Stimulated activated CD8-positive, alpha-beta memory T cell treated with anti-CD3 and anti-CD28 coated beads, Interleukin-12 subunit alpha, Interleukin-12 subunit beta, amount 100 ng/mL, for 24 hours (primary cell): ENCODE results near the gene ARHGEF28.

ENCODE experiments used
- DNase-seq: peaks from one replicate; pipeline ENCODE4 v3.0.0-alpha.2; 2020; ENCODE audit errors: extremely low read depth

The ARHGEF28 gene

DNA sequence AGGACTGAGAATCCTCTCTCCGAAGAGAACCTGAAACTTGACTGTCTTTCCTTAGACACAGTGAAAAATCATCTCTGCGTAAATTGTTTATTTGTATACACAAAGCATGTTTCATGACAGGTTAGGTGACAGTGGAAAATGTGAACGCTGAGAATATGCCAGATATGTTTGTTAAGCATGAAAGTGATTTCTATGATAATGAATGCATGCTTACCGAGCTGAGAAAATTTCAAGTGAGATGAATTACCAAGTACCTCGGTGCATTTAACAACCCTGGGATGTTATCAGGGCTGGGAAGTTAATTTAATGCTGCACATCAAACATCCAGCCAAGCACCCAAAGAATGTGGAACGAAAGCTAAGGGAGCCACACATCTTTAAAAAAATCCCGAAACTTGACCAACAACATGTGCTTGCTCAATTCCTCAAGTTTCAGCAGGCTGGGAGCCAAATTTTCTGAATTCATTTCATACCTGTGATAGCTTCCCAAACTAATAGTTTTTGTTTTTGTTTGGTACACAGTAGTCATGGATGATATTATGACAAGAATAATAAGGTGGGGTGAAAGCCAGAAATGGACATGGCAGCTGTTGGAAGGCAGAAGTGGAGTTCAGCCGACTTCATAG lies 336.9 kb downstream of the ARHGEF28 start:
- DNase-seq = no peak

DNA sequence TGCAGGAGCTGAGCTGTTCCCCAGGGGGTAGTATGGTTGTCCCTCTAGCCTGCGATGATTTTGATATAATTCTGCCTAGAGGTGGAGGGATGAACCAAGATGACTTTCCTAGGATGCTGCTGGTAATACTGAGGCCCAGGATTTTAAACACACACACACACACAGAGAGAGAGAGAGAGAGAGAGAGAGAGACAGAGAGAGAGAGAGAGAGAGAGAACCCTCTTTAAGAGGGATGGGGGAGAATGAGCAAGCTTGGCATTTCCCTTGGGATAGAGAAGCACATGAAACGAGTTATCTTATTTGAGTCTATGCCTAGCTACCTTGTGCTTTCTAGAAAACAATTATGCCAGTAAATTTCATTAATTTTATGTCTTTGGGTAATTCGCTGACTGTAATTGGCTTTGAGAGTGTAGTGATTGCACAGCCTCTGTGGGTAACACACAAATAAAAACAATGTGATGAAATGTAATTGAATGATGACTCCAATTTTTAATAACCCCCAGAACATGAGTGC lies 338.4 kb downstream of the ARHGEF28 start:
- no peak for DNase-seq

DNA sequence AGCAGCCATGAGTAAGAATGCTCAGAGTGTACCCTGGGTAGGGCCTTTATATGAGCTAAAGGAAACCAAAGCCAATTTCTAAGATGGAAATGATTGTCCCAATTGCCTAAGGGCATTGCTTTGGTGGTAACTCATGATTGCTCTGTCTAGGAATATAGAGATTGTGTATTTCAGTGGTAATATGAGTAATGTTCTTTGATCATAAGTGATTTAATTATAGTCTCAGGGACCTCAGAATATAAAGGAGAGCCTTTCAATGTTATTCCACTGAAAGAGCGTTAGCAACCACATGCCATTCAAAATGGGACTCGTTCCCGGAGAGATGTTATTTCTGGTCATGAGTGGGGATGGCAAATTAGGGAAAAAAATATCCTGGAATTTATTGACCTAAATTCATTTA lies 340.5 kb downstream of the ARHGEF28 start:
- DNase-seq = no peak

DNA sequence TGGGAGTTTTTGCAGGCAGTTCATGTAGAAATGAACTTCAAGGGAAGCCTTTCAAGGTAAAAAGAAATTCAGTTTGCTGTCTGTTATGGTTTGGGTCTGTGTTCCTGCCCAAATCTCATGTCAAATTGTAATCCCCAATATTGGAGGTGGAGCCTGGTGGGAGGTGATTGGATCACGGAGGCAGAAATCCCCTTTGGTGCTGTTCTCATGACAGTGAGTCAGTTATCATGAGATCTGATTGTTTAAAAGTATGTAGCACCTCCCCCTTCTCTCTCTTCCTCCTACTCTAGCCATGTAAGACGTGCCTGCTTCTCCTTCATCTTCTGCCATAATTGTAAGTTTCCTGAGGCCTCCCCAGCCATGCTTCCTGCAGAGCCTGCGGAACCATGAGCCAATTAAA lies 341.4 kb downstream of the ARHGEF28 start:
- no peak for DNase-seq

DNA sequence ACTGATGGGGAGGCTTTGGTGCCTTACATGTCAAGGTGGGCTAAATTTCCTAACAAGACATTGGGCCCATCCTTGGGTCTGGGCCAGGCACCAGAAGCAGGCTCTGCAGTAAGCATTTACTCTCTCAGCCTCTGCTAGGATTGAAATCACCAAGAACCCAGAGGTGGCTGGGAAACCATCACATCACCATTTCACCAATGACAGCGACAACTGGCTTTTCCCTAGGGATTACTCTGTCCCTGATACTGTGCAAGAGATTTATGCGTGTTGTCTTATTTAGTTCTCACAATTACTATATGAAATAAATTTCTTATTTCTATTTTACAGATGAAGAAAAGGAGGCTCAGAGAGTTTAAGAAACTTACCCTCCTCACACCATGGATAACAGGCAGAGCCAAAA lies 342.2 kb downstream of the ARHGEF28 start:
- no peak for DNase-seq

DNA sequence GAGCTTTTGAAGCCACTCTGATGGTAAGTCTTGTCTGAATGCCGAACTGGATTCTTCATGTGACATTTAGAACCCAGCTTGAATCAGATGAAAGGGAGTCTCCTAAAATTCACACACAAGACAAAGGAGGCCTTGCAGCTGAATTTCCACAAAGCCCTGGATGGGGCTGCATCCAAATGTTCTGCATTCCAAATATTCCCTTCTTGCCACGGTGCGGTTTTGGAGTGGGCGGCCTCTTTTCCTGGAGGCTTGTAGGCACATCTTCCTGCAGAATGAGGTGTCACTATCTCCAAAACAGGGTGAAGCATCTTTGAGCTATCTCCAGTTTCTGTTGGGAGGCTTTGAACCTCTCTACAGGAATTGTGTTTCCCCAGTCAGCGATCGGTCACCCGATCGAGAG lies 342.7 kb downstream of the ARHGEF28 start:
- no peak for DNase-seq

DNA sequence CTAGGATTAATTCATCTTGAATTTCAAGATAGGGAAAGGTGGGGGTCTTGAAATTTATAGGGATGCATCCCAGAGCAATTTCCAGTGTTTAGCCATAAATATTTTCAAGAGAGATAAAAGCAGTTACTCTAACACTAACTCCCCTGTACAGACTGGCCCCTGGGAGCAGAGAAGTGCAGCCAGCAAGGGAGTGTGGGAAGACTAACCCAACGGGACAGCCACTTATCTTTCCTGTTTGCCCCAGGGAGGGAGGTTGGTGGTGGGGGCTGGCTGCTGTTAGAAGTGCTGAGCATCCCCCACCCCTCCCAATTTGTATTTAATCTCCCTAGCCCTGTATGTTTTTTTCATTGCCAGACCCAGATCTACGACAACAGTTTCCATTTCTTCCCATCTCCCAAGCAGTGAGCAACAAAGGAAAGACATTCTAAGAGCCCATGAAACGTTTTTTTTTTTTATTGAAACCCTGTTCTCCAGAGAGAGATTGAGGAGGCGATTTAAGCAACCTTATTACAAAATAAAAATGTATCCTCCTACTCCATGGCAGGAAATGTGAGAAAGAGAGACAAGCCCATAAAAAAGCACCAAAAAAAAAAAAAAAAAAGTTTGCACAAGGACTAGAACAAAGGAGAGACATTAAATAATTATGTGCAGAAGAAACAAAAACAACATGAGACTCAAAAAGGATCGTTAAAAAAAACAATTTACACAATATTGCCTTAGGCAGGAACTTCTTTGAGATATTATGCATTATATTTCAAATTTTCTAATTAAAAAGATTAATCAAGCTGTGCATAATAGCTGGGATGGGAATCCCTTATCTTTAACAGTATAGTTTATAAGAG lies 343.4 kb downstream of the ARHGEF28 start:
- no peak for DNase-seq

DNA sequence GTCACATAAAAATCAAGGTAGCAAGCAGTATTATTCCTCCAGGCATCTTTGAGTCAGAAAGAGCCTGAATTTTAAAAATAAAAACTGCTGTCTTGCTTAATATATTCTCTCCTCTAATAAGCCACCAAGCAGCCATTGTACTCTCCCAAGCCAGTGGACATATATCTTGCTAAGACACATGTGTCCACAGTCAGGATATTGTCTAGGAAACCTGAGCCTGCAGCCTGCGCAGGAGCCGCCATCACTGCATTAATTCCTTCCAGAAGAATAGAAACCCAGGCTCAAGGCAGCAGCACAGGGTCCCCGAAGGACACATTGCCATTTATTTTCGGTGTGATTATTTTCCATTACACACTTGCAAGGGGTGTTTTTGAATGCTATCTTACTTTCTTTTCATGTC lies 345.3 kb downstream of the ARHGEF28 start:
- no peak for DNase-seq

DNA sequence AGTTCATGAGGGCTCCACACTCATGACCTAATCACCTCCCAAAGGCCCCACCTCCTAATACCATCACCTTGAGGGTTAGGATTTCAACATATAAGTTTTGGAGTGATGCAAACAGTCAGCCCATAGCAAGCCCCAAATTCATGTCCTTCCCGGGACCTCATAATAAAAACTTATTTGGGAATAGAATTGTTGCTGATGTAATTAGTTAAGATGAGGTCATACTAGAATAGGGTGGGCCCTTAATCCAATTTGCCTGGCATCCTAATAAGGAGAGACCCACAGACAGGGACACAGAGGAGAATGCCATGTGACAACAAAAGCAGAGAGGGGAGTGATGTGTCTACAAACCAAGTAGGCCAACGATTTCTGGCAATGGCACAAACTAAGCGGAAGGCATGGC lies 347.1 kb downstream of the ARHGEF28 start:
- no peak for DNase-seq

DNA sequence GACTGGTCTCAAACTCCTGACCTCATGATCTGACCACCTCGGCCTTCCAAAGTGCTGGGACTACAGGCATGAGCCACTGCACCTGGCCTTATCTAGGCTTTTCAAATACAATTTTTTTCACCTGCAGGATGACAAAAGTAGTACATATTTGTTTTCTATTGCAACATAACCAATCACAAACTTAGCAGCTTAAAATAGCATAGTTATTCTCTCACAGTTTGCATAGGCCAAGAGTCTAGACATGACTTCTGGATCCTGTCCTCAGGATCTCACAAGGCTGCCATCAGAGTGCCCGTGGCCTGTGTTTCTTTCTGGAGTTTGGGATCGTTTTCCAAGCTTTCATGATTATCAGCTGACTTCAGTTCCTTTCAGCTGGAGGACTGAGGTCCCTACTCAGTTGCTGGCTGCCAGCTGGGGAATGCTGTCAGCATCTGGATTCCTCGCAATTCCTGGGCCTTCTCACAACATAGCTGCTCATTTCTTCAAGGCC lies 348.9 kb downstream of the ARHGEF28 start:
- no peak for DNase-seq

DNA sequence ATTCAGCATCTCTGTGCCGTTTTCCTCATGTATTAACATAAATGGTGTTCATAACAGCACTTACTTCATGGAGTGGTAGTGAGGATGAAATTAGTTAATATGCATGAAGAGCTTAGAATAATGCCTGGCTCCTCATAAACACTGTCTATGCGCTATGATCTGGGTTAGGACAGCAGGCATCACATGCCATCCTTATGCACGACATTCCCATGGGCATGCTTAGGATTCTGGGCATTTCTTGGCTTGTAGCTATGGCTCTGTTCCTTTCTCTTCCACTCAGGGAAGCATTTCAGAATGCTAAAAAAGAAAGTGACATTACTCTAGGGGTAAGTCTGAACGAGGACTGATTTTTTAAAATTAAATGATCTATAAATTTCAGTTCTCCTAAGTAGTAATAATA lies 349.8 kb downstream of the ARHGEF28 start:
- no peak for DNase-seq

DNA sequence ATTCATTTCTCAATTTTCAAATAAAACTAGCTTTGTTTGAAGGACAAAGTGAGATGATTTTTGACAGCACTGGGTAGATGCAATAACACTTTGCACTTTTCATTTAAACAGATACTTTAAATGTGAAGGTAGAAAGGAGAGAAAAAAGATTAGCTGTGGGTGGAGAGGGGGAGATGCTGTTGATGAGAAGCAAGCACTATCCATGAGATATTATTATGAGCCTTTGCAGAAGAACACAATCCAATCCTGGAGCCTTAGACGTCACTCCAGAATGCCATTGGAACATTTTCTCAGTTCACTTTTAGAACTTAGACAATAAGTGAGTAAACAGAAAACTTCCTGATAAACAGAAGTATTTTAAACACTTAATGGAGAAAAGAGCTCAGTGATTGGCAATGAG lies 351.1 kb downstream of the ARHGEF28 start:
- no peak for DNase-seq

DNA sequence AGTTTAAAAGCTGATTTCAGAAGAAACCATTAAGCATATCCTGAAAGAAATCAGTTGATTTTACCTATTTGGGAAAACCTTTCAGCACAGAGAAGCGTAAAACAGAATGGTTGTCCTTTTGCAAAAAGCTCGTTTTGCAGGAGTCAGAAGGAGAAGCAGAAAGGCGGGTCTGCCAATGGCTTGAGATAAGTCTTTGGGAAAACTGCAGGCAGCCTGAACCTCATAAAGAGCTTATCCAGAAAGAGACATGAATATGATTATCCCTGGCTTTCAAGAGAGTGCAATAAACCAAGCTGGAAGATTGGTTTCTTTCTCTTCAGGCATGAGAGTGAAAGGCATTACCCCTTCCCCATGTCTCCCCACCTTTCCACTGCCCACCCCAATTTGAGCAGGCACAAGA lies 353.3 kb downstream of the ARHGEF28 start:
- no peak for DNase-seq

DNA sequence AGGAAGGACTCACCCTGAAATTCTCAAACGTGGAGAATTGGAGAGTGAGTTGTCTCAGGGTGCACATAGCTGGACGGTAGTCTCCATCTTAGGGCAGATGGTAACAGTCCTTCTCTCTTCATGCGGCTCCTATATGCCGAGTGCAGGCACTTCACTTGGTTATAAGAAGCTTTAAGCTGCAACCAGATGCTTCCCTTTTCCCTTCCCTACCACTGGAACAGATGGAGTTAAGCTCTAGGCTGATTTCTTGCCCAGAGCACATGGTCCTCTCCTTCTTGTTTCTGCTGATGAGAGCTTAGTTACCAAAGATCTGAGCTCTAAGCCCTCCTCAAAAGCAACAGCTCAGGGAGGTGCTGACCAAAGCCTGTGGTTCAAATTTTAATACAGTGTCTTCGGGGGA lies 355.7 kb downstream of the ARHGEF28 start:
- DNase-seq = no peak

DNA sequence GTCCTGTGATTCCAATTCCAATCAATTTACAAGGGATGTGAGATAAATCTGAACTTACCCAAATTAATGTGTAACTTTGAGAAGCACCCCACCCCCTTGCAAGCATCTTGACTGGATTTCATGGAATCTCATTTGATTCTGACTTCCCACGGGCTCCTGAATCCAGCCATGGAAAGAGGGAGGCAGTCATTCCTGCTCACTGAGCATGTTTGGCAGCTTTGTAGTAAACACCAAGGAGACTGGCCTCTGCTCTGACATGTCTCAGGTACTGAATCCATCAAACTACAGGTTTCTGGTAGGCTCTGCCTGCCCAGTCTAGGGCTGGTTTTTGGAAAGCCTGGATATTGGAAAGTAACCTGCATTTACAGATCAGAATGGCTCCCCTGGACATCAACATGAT lies 357.6 kb downstream of the ARHGEF28 start:
- no peak for DNase-seq

DNA sequence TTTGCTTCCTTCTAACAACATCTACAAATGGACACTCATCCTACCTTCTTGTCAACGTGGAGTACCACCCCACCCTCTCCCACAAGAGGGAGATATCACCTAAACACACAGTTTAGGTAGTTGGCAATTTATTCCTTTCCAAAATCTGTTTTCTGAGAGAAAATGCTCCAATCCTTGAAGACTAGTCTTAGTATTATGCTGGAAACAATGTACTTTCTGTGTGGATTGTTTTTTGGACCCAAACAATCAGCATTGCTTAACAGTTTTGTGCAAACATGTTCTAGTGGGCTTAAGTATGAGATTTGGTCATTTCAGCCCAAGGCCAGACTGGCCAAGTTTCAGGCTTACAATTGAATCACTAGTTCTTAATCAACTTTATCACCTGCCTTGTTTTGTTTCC lies 359.1 kb downstream of the ARHGEF28 start:
- no peak for DNase-seq

DNA sequence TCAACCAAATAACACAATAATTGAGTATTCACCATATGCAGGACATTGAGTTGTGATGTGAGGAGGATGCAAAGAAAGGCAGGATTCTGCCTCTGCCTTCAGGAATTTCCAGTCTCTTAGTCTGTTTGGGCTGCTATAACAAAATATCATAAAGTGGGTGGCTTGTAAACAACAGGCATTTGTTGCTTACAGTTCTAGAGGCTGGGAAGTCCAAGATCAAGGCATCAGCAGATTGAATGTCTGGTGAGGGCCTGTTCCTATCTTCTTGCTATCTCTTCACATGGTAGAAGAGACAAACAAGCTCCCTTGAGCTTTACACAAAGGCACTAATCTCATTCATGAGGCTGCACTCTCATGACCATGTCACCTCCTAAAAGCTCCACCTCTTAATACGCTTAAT lies 360.7 kb downstream of the ARHGEF28 start:
- DNase-seq = no peak

DNA sequence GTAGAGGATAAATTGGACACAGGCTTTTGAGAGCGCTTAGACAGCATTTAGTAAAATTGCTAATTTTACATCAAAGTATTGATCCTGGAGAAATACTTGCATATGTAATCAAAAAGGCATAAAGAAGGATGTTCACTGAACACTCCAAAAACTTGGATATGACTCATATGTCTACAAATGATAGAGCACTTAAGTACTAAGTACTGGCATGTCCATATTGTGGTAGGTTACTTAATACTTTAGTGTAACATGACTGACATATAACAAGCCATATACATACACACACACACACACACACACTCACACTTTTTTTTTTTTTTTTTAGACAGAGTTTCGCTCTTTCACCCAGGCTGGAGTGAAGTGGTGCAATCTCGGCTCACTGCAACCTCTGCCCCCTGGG lies 361.9 kb downstream of the ARHGEF28 start:
- no peak for DNase-seq

DNA sequence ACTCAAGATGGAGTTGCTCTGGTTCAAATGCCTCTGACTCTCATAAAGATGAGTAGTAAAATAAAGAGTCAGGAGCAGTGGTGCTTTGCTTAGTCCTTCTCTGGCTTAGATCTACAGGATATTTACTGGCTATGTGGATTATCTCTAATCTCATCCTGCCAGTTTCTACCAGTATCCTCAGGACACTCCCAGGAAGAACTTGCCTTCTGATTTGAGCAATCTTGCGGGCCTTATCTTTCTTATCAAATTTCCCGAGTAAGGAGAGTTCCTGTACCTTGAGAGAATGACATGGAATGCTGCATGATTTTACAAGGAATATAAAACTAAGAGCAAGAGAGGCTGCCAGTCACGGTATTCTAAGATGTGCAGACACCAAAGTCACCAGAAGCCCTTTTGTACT lies 364.0 kb downstream of the ARHGEF28 start:
- no peak for DNase-seq
